ENCODE data around the gene PELI1. TPM values are rescaled to one million over a fixed set of nuclear protein-coding genes. Genes with fewer than 3 reads are reported as not detected.
"Not testable (repeated sequence)": the region's sequence is repeated elsewhere in the genome, so short reads cannot be mapped to it uniquely, and the experiment has no call there.

PELI1 gene
- total RNA-seq, 4 donors from 2014 or later: 26.2 to 54.7 (median 37.4) TPM

GRCh38 chr2:64105670-64106461 is 38.4 kb downstream of the PELI1 start:
- TF ChIP-seq CTCF (IDR thresholded peaks at IDR 0.05) (no peak), POLR2A (IDR thresholded peaks at IDR 0.05) (no peak)
- DNase-seq: no peak
- peak overlapping the region; percentile 31 to 57 for H3K27ac ChIP-seq
- H3K9me3 ChIP-seq: no peaks in the 10 kb centered on the region
- no peak overlapping the region for H3K4me3 ChIP-seq
- no peaks in the 10 kb centered on the region for H3K36me3 ChIP-seq
- intact Hi-C loops (cut with DNase I; ENCODE audit: low total_unique reads): no loop called here
- peaks cover 7 to 13% of the 10 kb centered on the region in 2 donors for H3K4me1 ChIP-seq
- H3K27me3 ChIP-seq: no peaks in the 10 kb centered on the region

DNA sequence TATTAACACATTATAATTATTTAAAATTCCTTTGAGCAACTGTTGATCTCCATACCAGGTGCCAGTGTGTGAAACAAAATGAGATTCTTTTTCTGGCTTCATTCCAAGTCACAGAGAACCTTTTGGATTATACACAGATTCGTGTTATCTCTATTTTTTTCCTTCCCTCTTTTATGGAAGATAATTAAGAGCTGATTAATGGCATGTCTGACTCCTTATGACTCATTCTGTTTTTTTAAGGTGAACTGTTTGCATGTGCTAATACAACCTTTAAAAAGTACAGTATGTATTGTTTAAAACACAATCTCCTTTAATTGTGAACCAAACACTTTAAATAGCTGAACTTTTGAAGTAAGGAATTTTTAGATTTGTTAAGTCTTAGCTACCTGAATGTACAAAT is 39.3 kb downstream of the PELI1 start:
- peaks cover 7 to 13% of the 10 kb centered on the region in 2 donors for H3K4me1 ChIP-seq
- no peak overlapping the region for H3K4me3 ChIP-seq
- peak overlapping the region in 1 of 2 donors; percentile 57 for H3K27ac ChIP-seq
- no peaks in the 10 kb centered on the region for H3K27me3 ChIP-seq
- TF ChIP-seq CTCF (IDR thresholded peaks at IDR 0.05): no peak
- no peak for DNase-seq
- no peaks in the 10 kb centered on the region for H3K36me3 ChIP-seq
- H3K9me3 ChIP-seq: no peaks in the 10 kb centered on the region
- intact Hi-C loops (cut with DNase I; ENCODE audit: low total_unique reads): no loop called here

- Histone ChIP-seq H3K27ac (peak overlapping the region; percentile 38 to 57), H3K4me1 (peaks cover 0 to 13% of the 10 kb centered on the region in 2 donors)
- intact Hi-C loops (cut with DNase I; ENCODE audit: low total_unique reads); DNase-seq; H3K36me3 ChIP-seq; H3K9me3 ChIP-seq; H3K4me3 ChIP-seq; H3K27me3 ChIP-seq: not testable (repeated sequence)
Observed at GRCh38 chr2:64102736-64103135, 41.5 kb downstream of the PELI1 start.

GRCh38 chr2:64101141-64101591 is 43.1 kb downstream of the PELI1 start:
- Histone ChIP-seq H3K36me3 (no peaks in the 10 kb centered on the region), H3K4me1 (peaks cover 0 to 13% of the 10 kb centered on the region in 2 donors), H3K9me3 (no peaks in the 10 kb centered on the region), H3K27ac (peak overlapping the region in 1 of 2 donors; percentile 7), H3K27me3 (no peaks in the 10 kb centered on the region), H3K4me3 (no peak overlapping the region)
- intact Hi-C loops (cut with DNase I; ENCODE audit: low total_unique reads): no loop called here
- TF ChIP-seq CTCF (IDR thresholded peaks at IDR 0.05): no peak
- DNase-seq: no peak

DNA sequence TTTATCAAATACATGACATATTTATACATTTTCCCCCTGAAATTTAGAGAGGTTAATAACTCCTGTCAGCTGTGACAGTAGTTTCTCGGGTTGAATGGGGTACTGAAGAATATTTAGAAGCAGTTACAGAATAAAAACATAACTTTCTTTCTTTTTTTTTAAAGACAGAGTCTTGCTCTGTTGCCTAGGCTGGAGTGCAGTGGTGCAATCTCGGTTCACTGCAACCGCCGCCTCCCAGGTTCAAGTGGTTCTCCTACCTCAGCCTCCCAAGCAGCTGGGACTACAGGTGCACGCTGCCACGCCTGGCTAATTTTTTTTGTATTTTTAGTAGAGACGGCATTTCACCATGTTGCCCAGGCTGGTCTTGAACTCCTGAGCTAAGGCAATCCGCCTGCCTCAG is 43.6 kb downstream of the PELI1 start:
- H3K36me3 ChIP-seq; DNase-seq; intact Hi-C loops (cut with DNase I; ENCODE audit: low total_unique reads); H3K27ac ChIP-seq; H3K4me3 ChIP-seq; H3K9me3 ChIP-seq; H3K27me3 ChIP-seq: not testable (repeated sequence)
- H3K4me1 ChIP-seq: peaks cover 0 to 13% of the 10 kb centered on the region in 2 donors

DNA sequence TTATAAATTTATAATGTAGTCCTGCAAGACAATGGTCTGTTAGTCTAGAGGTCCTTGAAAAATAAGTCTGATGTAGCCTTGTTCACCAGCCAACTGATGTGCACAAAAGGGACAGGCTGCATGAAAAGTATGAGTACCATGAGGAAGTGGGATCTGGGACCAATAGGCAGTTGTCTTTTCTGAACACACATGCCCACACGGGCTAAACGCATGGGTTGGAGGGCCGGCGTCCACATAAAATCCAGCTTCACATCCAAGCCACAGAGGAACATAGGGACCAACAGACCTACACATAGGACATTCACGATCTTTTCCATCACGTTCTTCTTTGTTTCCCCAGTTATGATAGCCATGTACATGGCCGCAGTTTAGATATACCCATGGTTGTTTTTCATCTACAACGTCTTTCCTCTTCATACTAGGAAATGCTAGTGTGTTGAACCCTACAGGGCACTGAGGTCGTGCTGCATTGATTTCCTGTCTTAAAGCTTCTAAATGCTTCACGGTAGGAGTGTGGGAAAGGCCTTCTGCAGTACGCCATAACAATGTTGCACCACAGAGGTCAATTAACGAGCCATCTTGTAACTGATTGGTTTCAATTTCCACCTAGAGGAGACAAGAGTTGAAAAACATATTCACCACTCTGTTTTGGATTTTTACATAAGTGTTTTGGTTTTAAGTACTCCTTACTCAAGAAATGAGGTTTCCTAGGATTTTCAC is 49.4 kb downstream of the PELI1 start:
- no peak for DNase-seq
- Histone ChIP-seq H3K4me3 (no peak overlapping the region), H3K36me3 (no peaks in the 10 kb centered on the region), H3K4me1 (no peaks in the 10 kb centered on the region), H3K27ac (no peak overlapping the region), H3K9me3 (no peaks in the 10 kb centered on the region), H3K27me3 (no peaks in the 10 kb centered on the region)
- intact Hi-C loops (cut with DNase I; ENCODE audit: low total_unique reads): no loop called here
- TF ChIP-seq CTCF (IDR thresholded peaks at IDR 0.05): no peak
- TF ChIP-seq POLR2A (IDR thresholded peaks at IDR 0.05): no peak

All from uterus (tissue), 4 donors.